Measurements from ENCODE around the gene CDH12.
"Not testable (repeated sequence)": the region's sequence is repeated elsewhere in the genome, so short reads cannot be mapped to it uniquely, and the experiment has no call there.

The CDH12 gene

GRCh38 chr5:22258139-22258538 is 595.0 kb downstream of the CDH12 start:
- no peak for DNase-seq

- DNase-seq: no peak
These were observed 602.6 kb downstream of the CDH12 start for GRCh38 chr5:22250528-22250927.

DNA sequence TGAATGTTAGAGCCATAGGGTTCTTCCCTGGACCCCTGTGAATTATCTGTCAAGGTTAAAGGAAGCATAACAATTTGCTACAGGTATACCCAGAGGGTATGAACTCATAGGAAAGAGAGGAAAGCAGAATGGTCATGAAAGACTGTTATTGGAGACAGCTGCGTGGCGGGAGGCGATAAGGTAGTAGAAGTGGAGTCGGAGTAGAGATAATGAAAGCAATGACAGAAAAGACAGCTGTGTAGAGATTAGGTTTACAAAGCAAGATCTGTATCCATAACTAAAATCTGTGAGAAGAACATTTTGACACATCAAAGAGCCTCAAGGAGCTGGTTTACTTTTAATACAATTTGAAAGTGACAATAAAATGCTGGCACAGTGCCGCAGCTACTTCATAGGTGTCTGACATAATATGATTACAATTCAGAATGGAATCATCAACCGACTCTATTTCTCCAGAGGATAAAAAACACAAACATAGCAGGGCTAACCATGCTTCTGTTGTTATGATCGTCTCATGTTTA is 603.9 kb downstream of the CDH12 start:
- no peak for DNase-seq

DNA sequence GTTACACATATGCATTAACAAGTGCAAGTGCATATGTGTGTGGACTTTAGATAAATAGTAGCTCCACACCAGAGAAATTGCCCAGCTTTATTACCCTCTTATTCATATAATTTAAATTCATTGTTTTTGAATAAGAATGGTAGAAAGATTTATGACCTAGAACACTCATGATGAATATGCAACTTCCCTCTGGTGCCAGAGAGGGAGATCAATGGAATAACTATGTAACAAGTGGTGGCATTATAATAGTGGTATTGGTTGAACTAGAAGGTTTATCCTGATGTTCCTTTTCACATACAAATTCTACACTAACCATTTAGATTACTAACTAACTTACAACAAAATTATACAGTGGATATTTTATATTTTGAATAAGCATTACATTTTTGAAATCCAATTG is 607.4 kb downstream of the CDH12 start:
- DNase-seq: no peak

GRCh38 chr5:22242532-22242931 is 610.6 kb downstream of the CDH12 start:
- no peak for DNase-seq

- no peak for DNase-seq
These were observed 615.1 kb downstream of the CDH12 start for GRCh38 chr5:22238047-22238446.

DNA sequence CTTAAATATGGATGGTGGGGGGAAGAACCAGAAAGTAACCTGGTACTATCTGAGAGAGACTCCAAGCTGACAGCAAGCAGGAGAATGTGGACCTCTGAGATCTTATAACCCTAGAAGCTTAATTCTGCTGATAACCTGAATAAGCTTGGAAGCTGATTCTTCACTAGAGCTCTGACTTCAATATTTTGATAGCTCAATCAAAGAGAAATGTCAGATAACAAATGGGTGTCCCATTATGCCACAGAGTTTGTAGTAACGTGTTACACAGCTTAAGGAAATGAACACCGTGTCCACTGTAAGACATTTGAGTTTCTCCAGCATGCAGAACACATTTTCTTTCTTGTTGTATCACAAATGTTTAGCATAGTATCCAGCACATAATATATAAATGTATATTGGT is 626.7 kb downstream of the CDH12 start:
- no peak for DNase-seq

- DNase-seq: no peak
These were observed 630.1 kb downstream of the CDH12 start for GRCh38 chr5:22223079-22223478.

DNA sequence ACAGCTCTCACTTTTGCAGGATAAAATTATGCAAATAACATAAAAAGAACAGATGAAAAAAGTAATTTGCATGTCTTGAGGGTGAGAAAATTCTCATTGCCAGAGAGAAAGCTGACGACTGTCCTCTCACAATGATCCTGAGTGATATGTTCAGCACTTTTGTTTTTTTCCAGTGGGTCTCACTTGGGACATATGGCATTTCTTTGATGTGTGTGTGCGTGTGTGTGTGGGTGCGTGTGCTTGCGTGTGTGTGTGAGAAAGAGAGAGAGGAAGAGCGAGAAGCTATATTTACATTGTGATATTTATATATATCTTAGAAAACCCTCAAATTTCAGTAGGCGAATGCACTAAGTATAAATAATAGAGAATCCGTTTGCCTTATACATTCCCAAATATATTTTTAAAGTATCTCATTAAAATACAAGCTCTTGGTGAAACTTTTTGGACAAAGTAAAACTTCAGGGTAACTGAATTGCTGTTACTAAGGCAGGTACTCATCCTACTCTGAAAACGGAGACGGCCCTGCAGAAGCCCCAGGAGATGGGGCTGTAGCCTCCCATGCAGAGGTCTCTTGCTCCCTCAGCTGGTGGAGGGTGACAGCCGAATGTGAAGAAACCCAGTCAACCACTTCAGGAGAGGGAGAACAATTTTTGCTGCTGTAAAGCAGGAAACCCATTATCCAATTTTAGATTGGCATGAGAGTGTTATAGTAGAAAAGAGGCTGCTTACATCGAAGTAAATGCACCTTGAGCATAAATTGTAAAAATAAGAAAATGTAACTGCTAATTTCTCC is 639.2 kb downstream of the CDH12 start:
- DNase-seq: not testable (repeated sequence)

GRCh38 chr5:22212254-22212991 is 640.7 kb downstream of the CDH12 start:
- not testable (repeated sequence) for DNase-seq

GRCh38 chr5:22208463-22208862 is 644.7 kb downstream of the CDH12 start:
- not testable (repeated sequence) for DNase-seq

- not testable (repeated sequence) for DNase-seq
These were observed 664.5 kb downstream of the CDH12 start for GRCh38 chr5:22188651-22189050.

GRCh38 chr5:22187632-22188228 is 665.4 kb downstream of the CDH12 start:
- DNase-seq: not testable (repeated sequence)

DNA sequence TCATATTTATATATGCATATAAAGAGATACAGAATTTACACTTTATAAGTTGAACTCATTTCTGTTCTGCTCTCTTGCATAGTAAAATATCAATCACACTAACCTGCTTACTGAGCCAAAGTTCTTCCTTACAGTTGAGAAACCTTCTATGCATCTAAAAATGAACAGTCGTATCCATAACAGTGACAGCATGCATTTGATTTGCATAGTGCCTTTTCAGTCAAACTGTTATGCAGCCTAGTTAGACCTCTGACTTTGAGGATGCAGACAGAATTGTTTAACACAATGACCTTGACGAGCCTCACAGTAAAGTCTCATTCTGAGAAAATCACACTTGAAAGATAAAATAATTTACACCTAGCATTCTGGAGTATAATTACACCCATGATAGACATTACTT is 683.9 kb downstream of the CDH12 start:
- not testable (repeated sequence) for DNase-seq

- not testable (repeated sequence) for DNase-seq
These were observed 684.4 kb downstream of the CDH12 start for GRCh38 chr5:22168704-22169103.

DNA sequence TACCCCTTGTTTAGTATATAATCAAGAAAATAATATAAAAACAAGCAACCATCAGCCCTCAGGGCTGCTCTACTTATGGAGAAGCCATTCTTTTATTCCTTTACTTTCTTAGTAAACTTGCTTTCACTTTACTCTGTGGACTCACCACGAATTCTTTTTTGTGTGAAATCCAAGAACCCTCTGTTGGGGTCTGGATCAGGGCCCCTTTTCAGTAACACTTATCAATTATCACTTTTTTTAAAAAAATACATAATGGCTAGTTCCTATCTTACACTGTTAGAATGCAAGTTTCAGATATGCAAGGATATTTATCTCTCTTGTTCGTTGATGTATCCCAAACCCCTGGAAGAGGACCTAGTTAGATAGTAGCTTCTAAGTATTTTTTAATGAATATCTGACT is 687.2 kb downstream of the CDH12 start:
- not testable (repeated sequence) for DNase-seq

DNA sequence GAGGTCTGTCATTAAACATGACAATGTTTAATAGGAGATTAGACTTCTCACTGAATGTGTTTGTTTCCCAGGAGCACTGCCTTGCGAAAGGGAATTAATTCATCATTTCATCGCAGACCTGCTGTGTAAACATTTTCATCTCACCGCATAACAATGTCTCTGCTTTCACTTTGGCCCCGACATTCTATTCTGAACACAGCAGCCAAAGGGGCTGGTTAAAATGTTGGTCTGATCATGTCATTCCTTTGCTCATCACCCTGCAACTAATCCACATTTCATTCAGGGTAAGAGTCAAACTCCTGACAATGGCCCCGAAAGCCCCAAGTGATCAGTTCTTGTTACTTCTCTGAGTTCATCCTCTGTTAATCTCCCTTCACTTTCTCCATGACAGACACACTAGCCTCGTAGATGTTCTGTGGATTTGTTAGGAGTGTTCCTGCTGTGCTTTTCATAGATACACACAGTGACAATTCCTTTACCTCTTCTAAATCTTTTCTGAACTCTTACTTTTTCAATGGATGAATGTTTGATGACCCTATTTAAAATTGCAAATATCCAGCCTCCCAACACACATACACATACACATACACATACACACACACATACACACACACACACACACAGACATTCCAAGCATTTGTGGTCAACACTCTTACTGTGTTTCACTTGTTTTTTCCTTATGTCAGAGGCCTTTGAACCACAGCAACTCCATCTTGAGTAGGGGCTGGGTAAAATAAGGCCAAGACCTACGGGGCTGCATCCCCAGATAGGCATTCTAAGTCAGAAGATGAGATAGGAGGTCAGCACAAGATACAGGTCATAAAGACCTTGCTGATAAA is 688.0 kb downstream of the CDH12 start:
- DNase-seq: not testable (repeated sequence)

GRCh38 chr5:22156953-22157352 is 696.2 kb downstream of the CDH12 start:
- not testable (repeated sequence) for DNase-seq

DNA sequence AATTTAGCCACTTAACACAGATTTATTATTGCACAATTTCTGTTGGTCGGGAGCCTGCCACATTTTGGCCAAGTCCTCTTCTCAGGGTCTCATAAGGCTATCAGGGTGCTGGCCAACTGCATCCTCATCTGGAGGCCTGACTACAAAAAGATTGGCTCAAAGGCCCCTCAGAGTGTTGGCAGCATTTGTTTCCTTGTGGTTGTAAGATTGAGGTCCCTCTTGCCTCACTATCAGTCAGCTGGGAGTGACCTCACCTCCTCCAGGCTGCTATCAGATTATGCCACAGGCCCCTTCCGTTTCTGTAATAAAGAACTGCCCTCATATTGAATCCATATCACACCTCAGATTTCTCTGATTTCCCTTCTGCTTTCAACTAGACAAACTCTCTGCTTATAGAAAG is 698.4 kb downstream of the CDH12 start:
- DNase-seq: peak in 2 of 4 experiments; percentile 11 to 16

GRCh38 chr5:22151801-22152200 is 701.3 kb downstream of the CDH12 start:
- not testable (repeated sequence) for DNase-seq

- not testable (repeated sequence) for DNase-seq
These were observed 712.7 kb downstream of the CDH12 start for GRCh38 chr5:22140418-22140817.

- DNase-seq: not testable (repeated sequence)
These were observed 713.4 kb downstream of the CDH12 start for GRCh38 chr5:22139662-22140300.

Measured in suppressor macrophage (primary cell).